ENCODE results near the gene TOR4A. TPM values are rescaled to one million over a fixed set of nuclear protein-coding genes. Genes with fewer than 3 reads are reported as not detected.

The TOR4A gene
- total RNA-seq, 1 experiment from 2014 or later = 28.9 TPM

- H3K9ac ChIP-seq (ENCODE audit: low read length) = no peak overlapping the region
- H3K9me2 ChIP-seq (replicated peaks; ENCODE audit: low read length) = no peaks in the 10 kb centered on the region
- BruUV-seq (replicated peaks) = no TSS peak
- no peak overlapping the region for H3K4me3 ChIP-seq (ENCODE audit: low read length)
- no peaks in the 10 kb centered on the region for H3F3A ChIP-seq (ENCODE audit: low read length, unreplicated experiment)
- CTCF ChIA-PET = no interaction called here
- H3K9me3 ChIP-seq (ENCODE audit: low read length) = no peaks in the 10 kb centered on the region
- no peak overlapping the region for H2AFZ ChIP-seq (ENCODE audit: low read length)
- peaks cover 12% of the 10 kb centered on the region; the same call in 1 of the 2 replicates for H3K4me1 ChIP-seq (ENCODE audit: insufficient read depth, low read length)
- H3K4me2 ChIP-seq (ENCODE audit: low read length) = no peak overlapping the region
- ATAC-seq = no peak
- TF ChIP-seq EZH2 (IDR thresholded peaks at IDR 0.05; ENCODE audit: low read length, unreplicated experiment) (no peak), EZH2phosphoT487 (IDR thresholded peaks at IDR 0.05; ENCODE audit: borderline replicate concordance, low read length) (no peak)
- POLR2A ChIA-PET (ENCODE audit: unreplicated experiment) = no interaction called here
- DNase-seq = no peak
- intact Hi-C loops (cut with micrococcal nuclease) = no loop called here
- peaks cover 14% of the 10 kb centered on the region for H3K79me2 ChIP-seq (ENCODE audit: low read length)
- H3K27ac ChIP-seq (ENCODE audit: low read length) = no peak overlapping the region
- H3K36me3 ChIP-seq (ENCODE audit: low read depth, low read length) = no peaks in the 10 kb centered on the region
- H3K27me3 ChIP-seq (ENCODE audit: low read length) = no peaks in the 10 kb centered on the region
- no peaks in the 10 kb centered on the region for H4K20me1 ChIP-seq (ENCODE audit: low read length)
Observed at GRCh38 chr9:137251490-137252268, 25.8 kb upstream of the TOR4A start.

- no peak for DNase-seq
- ChIA-PET POLR2A (ENCODE audit: unreplicated experiment) (no interaction called here), CTCF (no interaction called here)
- Histone ChIP-seq H3K27ac (ENCODE audit: low read length) (no peak overlapping the region), H3F3A (ENCODE audit: low read length, unreplicated experiment) (no peaks in the 10 kb centered on the region), H3K9me2 (replicated peaks; ENCODE audit: low read length) (no peaks in the 10 kb centered on the region), H3K4me1 (ENCODE audit: insufficient read depth, low read length) (peaks cover 15% of the 10 kb centered on the region; the same call in 1 of the 2 replicates), H3K9ac (ENCODE audit: low read length) (no peak overlapping the region), H4K20me1 (ENCODE audit: low read length) (no peaks in the 10 kb centered on the region), H2AFZ (ENCODE audit: low read length) (no peak overlapping the region), H3K9me3 (ENCODE audit: low read length) (no peaks in the 10 kb centered on the region), H3K36me3 (ENCODE audit: low read depth, low read length) (no peaks in the 10 kb centered on the region), H3K4me3 (ENCODE audit: low read length) (no peak overlapping the region), H3K79me2 (ENCODE audit: low read length) (peaks cover 18% of the 10 kb centered on the region), H3K4me2 (ENCODE audit: low read length) (no peak overlapping the region), H3K27me3 (ENCODE audit: low read length) (no peaks in the 10 kb centered on the region)
- BruUV-seq (replicated peaks) = no TSS peak
- TF ChIP-seq EZH2phosphoT487 (IDR thresholded peaks at IDR 0.05; ENCODE audit: borderline replicate concordance, low read length) (no peak), EZH2 (IDR thresholded peaks at IDR 0.05; ENCODE audit: low read length, unreplicated experiment) (no peak), CTCF (conservative IDR thresholded peaks at IDR 0.05; ENCODE audit: low read depth, low read length) (no peak)
- intact Hi-C loops (cut with micrococcal nuclease) = no loop called here
- ATAC-seq = no peak
Observed at GRCh38 chr9:137252555-137253506, 24.7 kb upstream of the TOR4A start.
